ENCODE data around the gene PCDHGC3.

GRCh38 chr5:141516672-141517025 is 40.9 kb downstream of the PCDHGC3 start:
- TF ChIP-seq CTCF (IDR thresholded peaks at IDR 0.05; ENCODE audit: low read depth, low read length) (no peak), POLR2A (IDR thresholded peaks at IDR 0.05; ENCODE audit: extremely low read depth, insufficient read length) (no peak), MYC (IDR thresholded peaks at IDR 0.05; ENCODE audit: low read depth, low read length) (no peak)

All from NB4 (cell line).